ENCODE measurements around the gene PTPN3. TPM values are rescaled to one million over a fixed set of nuclear protein-coding genes. Genes with fewer than 3 reads are reported as not detected.

The PTPN3 gene
- total RNA-seq, 2 donors from 2014 or later = 1.7 to 2.1 TPM

DNA sequence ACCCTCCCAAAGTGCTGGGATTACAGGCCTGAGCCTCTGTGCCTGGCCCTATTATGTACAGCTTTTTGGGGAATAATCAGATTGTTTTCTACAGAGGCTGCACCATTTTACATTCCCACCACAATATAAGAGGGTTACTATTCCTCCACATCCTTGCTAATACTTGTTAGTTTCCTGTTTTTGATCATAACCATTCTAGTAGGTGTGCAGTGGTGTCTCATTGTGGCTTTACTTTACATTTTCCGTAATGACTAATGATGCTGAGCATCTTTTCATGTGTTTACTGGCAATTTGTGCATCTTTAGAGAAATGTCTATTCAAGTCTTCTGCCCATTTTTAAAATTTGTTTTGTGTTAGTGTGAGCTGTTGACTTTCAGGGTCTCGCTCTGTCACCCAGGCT, 18.3 kb downstream of the PTPN3 start:
- no peak for DNase-seq (ENCODE audit: low spot score)
- intact Hi-C loops (cut with DNase I) = no loop called here

- no peak for DNase-seq (ENCODE audit: low spot score)
- intact Hi-C loops (cut with DNase I) = no loop called here
Measured at GRCh38 chr9:109478665-109479380, 19.3 kb downstream of the PTPN3 start.

GRCh38 chr9:109478051-109478563, 20.0 kb downstream of the PTPN3 start:
- no peak for DNase-seq (ENCODE audit: low spot score)

DNA sequence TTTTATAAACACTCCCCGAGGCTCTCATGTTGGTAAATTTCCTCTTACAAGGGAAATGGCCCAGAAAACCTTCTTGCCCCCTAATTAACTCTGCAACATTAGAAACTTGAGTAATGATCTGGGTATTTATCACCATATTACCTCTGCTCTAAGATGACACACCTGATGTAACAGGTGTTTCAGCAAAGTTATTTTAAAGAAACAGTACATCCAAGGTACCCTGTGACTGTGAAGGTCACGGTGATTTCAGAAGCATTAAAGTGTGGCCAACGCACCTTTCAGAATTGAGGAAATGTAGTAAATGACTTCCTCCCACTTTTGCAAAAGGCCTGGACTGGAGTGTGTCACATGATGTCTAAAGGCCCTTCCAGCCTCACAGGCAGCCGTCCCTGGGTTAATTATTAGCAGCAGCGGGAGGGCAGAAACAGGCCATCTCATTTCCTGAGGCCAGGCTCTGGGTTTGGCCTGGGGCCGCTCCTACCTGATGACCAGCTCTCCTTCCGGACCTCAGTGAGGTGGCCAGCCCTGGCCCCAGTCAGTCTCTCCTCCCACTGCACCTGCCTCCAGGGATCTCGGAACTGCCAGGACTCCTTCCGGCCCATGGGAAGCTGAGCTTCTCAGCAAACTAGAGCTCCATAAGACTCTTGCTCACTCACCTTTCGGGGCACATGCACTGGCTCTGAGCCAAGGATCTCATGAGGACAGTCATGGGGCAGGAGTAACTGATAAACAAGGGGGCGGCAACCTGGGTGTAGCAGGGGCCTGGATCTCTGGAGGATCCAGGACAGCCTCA, 20.7 kb downstream of the PTPN3 start:
- DNase-seq (ENCODE audit: low spot score) = no peak
- intact Hi-C loops (cut with DNase I) = no loop called here

More at GRCh38 chr9:109478051-109478563, 20.0 kb downstream of the PTPN3 start:
- intact Hi-C loops (cut with DNase I) = no loop called here

- no peak for DNase-seq (ENCODE audit: low spot score)
- intact Hi-C loops (cut with DNase I) = no loop called here
Measured at GRCh38 chr9:109476642-109477257, 21.4 kb downstream of the PTPN3 start.

GRCh38 chr9:109475526-109475925, 22.6 kb downstream of the PTPN3 start:
- intact Hi-C loops (cut with DNase I) = no loop called here
- no peak for DNase-seq (ENCODE audit: low spot score)

GRCh38 chr9:109474944-109475343, 23.2 kb downstream of the PTPN3 start:
- no peak for DNase-seq (ENCODE audit: low spot score)
- intact Hi-C loops (cut with DNase I) = no loop called here

- intact Hi-C loops (cut with DNase I) = no loop called here
- no peak for DNase-seq (ENCODE audit: low spot score)
Measured at GRCh38 chr9:109474170-109474569, 23.9 kb downstream of the PTPN3 start.

DNA sequence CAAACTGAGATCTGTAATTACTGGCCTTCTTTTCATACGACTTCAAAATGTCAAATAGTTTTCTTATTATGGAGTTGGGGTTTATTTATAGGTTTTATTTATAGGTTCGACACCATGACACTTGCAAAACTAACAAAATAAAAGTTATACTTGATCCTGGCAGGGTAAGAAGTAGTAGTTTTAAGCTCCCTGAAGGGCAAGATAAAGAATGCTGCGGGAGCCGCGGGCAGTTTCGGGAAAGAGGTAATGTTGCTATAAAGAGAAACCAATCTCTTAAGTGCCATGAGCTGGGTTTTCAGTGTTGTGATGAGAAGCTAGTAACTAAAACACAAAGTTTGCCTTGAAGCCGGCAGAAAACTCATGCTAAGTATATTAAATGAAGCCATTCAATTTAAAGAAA, 24.8 kb downstream of the PTPN3 start:
- intact Hi-C loops (cut with DNase I) = no loop called here
- DNase-seq (ENCODE audit: low spot score) = no peak

DNA sequence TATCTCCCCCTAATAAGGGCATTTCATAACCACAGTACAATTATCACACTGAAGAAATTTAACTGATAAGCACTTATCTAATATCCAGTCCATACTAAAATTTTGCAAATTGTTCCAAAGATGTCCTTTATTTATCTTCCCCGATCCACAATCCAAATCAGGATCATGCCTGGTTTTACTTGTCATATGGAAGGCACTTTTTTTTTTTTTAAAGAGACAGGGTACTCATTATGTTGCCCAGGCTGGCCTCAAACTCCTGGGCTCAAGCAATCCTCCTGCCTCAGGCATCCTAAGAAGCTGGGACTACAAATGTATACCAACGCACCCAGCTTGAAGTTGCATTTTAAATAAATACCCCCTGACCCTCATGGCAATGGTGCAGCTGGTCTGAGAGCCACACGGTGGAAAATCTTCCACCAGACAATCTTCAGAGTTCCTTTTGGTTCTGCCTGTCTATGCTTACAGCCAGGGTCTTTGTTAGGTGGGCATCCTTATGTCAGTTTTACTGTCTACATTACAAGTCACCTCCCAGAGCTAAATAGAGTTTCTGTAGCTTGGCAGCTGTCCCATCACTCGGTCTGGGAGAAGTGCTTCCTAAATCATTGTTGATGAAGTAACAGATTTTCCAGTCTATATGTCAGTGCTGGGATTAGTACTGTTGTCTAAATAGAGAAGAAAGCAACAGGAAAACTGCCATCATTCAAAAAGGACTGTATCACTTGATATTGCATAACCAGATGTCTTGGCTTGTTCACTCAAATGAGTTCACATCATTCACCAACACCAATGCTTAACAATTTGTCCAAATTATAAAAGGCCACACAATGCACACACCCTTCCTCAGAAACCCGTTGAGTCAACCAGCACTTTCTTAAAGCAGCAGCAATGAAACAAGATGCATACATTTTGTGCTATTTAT, 26.4 kb downstream of the PTPN3 start:
- no peak for DNase-seq (ENCODE audit: low spot score)

GRCh38 chr9:109469646-109470358, 28.3 kb downstream of the PTPN3 start:
- DNase-seq (ENCODE audit: low spot score) = peak; percentile 86
- intact Hi-C loops (cut with DNase I) = no loop called here

More for the DNA sequence above, 26.4 kb downstream of the PTPN3 start:
- intact Hi-C loops (cut with DNase I) = no loop called here

GRCh38 chr9:109468927-109469326, 29.2 kb downstream of the PTPN3 start:
- DNase-seq (ENCODE audit: low spot score) = no peak
- intact Hi-C loops (cut with DNase I) = no loop called here

- intact Hi-C loops (cut with DNase I) = no loop called here
- no peak for DNase-seq (ENCODE audit: low spot score)
Measured at GRCh38 chr9:109467936-109468335, 30.2 kb downstream of the PTPN3 start.

DNA sequence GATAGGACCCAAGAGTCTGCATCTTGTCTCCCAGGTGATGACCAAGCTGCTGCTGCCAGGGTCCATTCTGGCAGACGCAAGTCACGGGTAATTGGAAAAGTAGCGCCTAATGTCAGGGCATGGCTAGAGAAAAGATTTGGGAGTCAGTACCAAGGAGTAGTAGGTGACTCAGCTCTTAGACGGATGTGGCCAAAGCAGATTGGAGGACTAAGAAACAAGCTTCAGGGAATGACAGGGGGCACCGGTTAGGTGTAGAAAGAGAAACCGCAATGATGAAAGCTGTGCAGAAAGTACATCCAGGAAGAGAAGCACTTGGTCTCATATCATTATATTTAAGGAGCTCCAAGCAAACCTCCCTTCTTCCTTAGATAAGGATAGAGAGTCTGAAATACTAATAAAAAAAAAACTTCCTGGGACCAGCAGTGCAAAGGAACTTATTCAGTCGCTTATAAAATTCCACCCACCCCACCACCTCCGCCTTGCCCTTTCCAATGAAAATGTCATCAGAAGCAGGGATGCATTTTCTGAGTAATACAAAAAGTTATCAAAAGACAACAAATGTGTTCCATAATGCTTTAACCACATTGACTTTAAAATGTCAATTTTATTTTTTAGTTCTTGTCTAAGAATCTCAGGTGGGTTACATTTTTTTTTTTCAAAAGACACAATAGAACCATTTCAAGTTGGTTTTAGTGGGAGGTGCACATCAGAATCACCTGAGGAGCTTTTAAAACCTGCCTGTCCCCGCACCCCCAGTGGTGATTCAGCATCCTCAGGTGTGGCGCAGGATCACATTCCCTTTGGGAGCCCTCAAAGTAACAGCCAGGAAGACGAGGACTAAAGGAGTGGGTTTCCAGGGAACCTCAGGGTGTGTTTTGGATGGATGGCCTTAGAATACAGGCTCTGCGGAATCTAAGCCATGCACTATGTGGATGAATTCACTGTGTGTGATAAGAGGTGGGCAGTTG, 31.2 kb downstream of the PTPN3 start:
- no peak for DNase-seq (ENCODE audit: low spot score)
- intact Hi-C loops (cut with DNase I) = no loop called here

GRCh38 chr9:109463924-109464625, 34.0 kb downstream of the PTPN3 start:
- DNase-seq (ENCODE audit: low spot score) = no peak
- intact Hi-C loops (cut with DNase I) = loop anchor here in 1 of 2 donors (2.0 kb wide), 1 partner anchor 39 kb away; no protein-coding TSS in a partner anchor

DNA sequence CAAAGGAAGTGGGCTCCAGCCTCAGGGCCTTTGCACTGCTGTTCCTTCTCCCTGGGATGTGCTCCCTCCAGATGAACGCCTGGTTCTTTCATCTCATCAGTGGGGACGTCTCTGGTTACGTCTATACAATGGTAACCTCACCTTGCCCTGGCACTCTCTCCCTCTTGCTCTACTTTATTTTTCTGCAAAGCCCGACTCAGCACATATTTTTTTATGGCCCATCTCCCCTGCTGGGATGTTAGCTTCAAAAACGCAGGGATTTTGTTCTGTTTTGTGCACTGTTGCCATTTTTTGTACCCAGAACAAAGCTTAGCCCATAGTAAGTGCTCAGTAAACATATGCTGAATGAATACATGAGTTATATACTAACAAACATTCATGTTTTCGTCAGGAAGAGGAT, 37.5 kb downstream of the PTPN3 start:
- no peak for DNase-seq (ENCODE audit: low spot score)
- intact Hi-C loops (cut with DNase I) = no loop called here

DNA sequence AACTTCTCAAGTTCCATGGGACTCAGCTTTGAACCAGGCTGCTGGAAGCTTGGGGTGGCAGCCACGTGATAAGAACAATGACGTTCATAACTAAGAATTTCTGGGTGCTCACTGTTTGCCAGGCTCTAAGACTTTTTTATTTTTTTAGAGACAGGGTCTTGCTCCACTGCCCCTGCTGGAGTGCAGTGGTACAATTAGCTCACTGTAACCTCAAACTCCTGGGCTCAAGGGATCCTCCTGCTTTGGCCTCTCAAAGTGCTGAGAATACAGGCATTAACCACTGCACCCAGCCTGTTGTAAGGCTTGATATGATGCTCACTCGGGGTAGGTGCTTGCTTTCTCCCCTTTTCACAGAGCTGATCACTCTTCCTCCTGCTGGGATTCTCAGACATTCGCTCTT, 38.7 kb downstream of the PTPN3 start:
- no peak for DNase-seq (ENCODE audit: low spot score)
- intact Hi-C loops (cut with DNase I) = no loop called here
